Measurements from ENCODE around the gene UGCG.

The UGCG gene

GRCh38 chr9:111895996-111896941 lies at the start of gene UGCG:
UGCG (plus strand) TSS chr9:111896814; CDS start chr9:111897216, 402 bp downstream.
- no peak for TF ChIP-seq CTCF (IDR thresholded peaks at IDR 0.05)

GRCh38 chr9:111851553-111851952 lies 45.1 kb upstream of the UGCG start:
- no peak for TF ChIP-seq CTCF (IDR thresholded peaks at IDR 0.05)

GRCh38 chr9:111852291-111852690 lies 44.3 kb upstream of the UGCG start:
- TF ChIP-seq CTCF (IDR thresholded peaks at IDR 0.05) = no peak

GRCh38 chr9:111853450-111853827 lies 43.2 kb upstream of the UGCG start:
- TF ChIP-seq CTCF (IDR thresholded peaks at IDR 0.05) = no peak

GRCh38 chr9:111854799-111855198 lies 41.8 kb upstream of the UGCG start:
- no peak for TF ChIP-seq CTCF (IDR thresholded peaks at IDR 0.05)

GRCh38 chr9:111857555-111858211 lies 38.9 kb upstream of the UGCG start:
- no peak for TF ChIP-seq CTCF (IDR thresholded peaks at IDR 0.05)

GRCh38 chr9:111860443-111860842 lies 36.2 kb upstream of the UGCG start:
- TF ChIP-seq CTCF (IDR thresholded peaks at IDR 0.05) = no peak
